NCI-H146 (cell line): ENCODE results near the gene NEK10.

Experiments
- DNase-seq: peaks from one replicate; lab custom pipeline; 2025; lab: John Stamatoyannopoulos, UW

Gene NEK10

DNA sequence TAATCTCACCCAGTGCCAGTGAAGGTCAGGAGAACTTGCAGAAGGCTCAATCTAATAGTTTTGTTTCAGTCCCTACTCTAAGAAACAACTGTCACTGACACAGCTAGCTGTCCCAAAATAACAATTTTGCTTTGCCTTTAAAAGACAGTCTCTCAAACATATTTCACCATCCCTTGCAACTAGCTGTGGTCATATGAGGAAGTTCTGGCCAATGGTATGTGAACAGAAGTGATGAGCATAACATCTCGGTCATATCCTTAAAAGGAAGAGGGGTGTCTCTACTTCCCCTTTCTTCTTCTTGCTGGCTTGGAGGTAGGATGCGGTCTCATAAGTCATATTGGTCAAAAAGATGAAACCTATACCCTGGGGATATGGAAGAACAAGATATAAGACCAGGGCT is 198.1 kb downstream of the NEK10 start:
- DNase-seq: no peak

DNA sequence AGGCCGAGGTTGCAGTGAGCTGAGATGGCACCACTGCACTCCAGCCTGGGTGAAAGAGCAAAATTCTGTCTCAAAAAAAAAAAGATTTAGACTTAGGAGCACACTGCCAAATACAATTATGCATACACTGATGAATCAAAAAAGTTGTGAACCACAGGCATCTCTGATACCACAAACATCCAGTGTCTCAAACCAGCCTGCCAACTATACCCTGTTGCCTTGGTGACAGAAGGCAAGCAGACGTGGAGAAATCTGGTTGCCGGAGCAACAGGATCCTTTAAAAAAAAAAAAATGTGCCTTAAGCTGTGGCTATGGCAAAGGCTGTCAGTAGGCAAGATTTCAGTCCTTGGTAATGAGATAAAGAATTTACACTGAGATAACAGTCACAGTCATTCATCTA is 202.3 kb downstream of the NEK10 start:
- no peak for DNase-seq

DNA sequence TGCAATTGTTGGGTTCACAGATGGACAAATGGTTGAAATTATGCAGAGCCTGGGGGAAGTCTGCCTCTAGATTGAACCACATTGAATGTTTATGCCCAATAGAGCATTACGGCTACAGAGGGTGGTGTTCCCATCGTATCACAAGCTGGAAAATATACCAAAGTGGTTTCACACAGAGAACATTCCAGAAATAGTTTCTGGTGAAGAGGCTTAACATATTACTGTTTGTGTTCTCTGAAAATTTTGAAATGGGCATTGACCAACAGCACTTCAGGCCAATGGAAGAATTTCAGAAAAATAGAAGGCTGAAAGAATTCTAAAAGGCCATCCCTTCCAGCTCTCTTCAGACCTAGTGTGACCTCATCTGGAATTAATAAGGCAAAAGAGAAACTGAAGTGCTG is 203.9 kb downstream of the NEK10 start:
- no peak for DNase-seq

DNA sequence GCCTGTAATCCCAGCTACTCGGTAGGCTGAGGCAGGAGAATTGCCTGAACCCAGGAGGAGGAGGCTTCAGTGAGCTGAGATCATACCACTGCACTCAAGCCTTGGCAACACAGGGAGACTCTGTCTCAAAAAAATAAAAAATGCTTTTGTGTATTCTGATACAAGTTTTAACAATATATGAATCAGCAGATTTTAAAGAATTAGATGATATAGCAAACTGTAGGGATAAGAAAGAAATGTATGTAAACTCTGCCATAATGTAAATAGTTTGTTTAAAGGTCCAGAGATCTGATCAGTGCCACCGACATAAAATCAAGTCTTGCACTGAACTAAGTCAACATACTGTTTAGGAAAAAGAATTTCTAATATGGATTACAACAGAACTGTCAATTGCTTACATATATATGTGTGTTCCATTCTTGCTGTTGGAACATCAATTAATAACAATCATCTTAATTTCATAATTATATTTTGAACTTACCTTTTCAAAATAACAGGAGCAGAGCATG is 208.3 kb downstream of the NEK10 start:
- no peak for DNase-seq

DNA sequence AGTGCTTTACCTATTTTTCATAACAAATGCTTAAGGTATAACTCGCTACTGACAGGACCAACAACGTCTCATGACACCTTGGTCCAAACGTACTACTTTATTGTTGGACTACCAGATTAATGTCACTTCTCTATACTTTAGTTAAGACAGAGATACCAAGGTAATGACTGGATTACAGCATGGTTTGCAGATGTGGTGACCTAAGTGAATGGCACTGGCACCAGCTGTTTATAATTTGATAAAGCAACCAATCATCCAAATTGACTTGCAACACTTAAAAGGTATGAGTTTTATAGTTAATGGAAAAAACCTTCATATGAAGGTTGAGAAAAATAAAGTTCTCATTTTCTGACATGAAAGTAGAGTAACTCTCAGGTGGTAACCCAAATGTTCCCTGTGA is 209.0 kb downstream of the NEK10 start:
- no peak for DNase-seq

DNA sequence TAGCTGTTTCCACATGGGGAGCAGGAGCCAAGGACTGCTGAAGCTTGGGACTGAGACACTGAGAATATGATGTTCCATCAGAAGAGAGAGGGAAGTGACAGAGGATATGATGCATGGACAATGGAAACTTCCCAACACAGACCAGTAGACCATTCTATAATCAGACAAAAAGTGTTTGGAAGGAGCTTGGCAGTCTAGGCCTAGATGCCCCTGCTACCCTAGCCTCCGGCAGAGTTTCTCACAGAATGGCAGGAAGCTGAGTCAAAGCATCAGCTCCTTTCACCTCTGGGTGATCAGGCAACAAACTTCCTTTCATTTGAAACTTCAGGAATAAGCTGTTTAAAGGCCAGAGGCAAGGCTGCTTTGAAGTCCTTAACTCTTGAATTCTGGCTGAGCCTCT is 222.0 kb downstream of the NEK10 start:
- DNase-seq: no peak

DNA sequence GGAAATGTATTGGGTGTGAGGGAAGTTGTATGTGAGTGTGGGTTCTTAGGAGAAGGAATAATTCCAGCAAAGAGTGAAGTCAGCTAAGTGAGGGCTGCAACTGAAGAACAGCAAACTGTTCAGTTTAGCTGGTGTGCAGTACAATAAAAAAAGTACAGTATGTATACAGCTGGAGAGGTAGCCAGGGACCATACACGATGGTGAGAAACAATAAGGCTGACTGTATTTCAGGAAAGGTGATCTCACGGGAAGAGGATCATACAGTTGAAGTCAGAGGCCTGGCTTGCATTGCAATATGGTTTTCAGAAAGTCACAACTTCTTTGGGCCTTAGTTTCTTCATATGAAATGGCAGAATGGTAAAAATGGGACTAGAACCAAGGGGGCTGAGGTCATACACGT is 222.4 kb downstream of the NEK10 start:
- DNase-seq: no peak

DNA sequence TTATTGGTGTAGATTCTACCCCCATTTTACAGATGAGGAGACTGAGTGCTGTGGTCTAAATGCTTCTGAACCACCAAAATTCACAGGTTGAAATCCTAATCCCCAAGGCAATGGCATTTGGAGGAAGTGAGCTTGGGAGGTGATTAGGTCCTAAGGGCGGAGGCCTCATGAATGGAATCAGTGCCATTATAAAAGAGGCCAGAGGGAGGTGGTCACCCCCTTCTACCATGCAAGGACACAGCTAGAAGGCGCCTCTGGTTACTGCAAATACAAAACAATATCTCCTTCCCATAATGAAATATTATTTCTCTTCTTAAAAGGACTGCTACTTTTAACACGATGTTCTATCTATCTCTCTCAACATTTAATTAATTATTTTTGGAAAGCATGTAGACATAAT is 223.5 kb downstream of the NEK10 start:
- DNase-seq: no peak

DNA sequence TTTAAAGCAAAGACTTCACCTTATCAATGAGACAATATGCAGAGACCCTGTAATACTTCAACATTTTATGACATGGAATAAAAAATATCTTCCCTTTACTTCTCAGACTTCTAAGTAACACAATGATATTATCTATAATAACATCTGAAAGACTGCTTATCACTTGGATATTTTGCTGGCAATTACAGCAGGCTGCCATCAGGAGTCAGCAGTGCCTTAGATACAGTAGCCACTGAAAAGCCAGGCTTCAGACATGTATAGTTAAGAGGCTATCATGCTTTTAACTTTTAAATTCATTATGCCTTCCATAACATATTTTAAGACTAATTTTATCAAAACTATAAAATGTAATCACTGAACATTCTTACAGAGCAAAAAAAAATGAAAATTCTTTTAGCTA is 227.5 kb downstream of the NEK10 start:
- no peak for DNase-seq

DNA sequence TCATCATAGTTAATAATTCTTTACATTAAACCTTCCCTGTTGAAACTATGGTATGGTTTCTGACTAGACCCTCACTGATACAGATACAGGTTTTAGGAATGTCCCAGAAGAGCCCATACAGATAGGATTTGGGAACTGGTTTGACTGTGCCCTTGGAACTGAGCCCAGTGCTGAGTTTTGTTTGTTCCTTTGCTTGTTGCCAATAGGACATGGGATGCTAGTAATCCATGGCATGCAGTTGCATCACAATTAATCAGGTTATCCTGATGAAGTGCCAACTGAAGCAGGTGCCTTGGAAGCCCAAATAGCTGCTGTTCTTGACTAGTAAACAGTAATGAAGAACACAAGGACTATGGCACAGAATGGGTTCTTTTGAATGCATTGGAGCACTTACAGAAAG is 230.6 kb downstream of the NEK10 start:
- no peak for DNase-seq

DNA sequence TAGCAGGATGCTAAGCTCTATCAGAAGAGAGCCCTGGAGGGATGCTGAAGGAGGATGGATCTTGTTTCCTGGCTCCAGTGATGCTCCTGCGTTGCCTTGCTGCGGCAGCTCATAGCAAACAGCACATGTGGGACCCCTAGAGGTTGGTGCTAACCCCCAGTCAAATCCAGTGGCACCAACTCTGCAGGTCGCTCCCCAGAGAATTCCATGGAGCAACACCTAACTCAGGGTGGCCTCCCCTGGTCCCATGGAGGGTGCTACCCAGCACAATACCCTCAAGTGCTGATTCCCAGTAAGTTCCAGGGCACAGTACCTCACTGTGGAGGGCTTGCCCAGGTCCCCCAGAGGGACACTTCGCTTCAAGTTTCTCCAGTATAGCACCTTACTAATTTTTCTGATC is 231.2 kb downstream of the NEK10 start:
- no peak for DNase-seq

DNA sequence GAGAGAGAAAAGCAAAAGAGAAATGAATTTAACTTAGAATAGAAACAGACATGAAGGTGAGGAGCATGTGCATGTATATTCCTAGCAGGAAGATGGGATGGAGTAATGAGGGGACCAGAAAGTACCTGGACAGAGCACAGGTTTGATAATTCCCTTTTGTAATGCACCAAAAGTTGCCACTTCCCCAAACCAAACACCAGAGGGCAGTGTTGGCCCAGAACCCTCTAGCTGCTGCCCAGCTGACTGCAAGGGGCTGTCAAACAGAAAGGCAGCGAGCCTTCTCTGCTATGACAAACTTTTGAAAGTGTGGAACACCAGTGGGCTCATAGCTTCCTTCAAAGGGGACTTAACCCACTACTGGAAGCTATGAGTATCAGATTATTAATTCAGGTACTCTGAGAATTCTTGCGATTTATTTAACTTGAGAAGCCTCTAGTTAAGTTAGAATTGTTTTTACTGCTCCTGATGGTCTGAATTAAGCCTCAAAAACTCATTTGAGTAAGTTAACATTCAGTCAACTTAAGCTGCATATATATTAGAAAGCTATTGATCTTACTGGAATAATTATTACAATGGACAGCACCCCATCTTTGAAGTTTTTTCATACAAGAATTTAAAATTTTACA is 234.9 kb downstream of the NEK10 start:
- DNase-seq: peak; percentile 45

DNA sequence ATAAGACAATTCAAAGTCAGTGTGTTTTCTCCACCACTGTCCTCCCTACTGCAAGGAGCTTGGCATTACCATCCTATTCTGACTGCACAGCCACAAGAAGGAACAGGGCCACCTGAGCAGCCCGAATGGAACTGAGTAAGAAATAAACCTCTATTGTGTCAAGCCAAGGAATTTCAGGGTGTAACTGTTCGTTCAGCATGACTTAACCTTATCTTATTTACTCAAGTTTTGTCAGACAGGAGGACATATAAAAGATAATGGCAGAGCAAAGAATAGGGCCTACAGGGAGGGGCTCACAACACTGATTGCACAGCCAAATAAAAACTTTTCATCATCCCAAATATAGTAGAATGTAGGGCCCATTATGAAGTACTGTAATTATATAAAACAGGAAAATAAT is 236.1 kb downstream of the NEK10 start:
- no peak for DNase-seq

DNA sequence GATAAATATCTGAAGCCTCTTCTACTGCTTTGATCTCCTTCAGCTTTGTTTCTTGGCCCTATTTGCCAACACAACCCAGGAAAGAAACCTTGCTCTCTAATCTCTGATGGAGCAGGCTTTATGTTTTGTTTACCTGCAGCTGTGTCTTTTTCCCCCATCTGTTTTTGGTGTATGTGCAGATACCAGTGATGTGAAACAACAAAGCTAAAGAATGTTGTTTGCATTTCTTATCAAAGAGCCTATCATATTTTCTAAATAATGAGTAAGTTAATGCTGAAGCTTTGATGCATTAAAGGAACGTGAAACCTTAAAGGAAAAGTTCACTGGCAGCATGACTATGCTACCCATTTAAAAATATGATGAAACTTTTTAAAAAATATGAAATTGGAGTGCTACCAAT is 238.4 kb downstream of the NEK10 start:
- peak; percentile 34 for DNase-seq

DNA sequence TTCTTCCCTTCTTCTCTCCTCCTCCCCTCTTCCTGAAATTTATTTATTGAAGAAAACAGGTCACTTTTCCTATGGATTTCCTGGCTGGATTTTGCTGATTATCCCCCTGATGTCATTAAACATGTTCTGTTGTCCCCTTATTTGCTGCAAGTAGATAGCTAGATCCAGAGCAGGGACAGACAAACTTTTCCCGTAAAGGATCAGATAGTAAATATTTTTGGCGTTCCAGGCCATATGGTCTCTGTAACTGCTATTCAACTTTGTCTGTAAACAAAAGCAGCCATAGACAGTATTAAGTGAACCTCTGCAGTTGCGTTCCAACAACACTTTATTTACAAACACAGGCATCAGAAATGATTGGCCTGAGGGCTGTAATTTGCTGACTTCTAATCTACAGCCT is 241.3 kb downstream of the NEK10 start:
- DNase-seq: peak; percentile 13

DNA sequence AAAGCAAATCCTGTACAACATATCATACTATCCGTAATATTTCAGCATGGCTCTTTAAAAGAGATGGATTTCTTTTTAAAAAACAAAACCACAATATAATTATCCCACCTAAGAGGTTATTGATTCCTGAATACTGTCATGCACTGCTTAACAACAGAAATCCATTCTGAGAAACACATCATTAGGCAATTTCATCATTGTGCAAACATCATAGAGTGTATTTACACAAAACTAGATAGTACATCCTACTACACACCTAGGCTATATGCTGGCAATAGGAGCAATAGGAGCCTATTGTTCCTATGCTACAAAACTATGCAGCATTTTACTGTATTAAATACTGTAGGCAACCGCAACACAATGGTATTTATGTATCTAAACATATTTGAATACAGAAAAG is 242.0 kb downstream of the NEK10 start:
- peak; percentile 79 for DNase-seq

DNA sequence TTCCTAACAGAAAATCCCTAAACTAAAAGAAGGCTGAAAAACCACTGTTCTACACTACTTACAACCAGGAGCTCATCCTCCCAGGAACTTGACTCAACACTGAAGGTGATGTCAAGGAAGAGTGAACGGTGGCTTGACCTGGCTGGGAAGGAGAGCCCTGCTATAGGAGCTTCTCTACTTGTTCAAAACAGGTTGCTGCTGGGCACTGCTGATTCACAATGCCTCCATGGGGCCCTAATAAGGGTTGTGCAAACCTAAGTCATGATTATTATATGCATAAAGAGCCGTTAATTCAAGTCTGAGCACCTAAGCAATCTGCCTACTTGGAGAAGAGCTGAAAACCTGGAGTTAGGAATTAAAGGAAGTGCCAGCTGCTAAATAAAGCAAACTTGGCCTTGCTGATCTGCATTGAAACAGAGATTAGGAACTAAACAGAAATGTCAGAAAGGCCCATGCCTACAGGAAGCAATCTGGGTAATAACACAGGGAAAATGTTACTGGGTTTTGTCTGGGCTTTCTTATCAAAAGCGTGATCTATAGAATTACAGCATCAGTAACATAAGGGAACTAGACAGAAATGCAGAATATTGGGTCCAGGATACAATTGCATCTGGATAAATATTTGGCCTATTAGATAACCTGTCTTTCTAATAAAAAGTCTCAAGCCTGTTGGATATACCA is 243.2 kb downstream of the NEK10 start:
- DNase-seq: peak; percentile 59

DNA sequence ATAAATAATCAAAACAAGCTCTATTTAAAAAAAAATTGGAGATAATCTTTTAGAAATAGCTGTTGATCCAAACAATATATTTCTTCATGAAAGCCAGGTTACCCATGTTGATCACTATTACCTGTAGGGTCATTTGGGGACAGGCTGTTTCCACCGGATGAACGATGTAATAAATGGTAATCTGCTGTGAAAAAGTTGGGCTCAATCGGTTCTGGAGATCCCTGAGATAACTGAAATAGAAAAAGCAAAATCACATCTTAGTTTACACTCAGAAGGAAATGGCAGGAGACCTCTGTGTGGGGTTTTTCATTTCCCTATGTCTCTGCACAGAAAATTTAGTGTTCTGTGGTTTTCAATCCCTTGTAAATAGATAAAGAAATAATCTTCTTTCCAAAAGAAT is 249.5 kb downstream of the NEK10 start:
- no peak for DNase-seq

DNA sequence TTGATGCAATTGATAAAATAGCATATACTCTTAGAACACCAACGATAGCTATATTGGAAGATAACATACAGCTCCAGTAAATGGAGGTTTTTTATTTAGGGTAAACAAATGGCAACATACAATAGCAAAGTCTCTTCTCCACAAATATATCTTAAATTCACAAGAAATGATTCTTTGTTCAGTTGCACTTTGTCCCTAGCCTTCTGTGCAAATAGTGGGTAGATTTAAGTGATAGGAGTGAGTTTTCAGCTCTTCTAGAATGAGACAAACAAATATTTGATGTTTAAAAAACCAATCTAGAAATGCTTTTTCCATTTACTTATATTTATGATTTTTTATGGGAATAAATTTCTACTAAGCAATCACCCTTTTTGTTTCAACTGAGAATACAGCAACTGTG is 253.8 kb downstream of the NEK10 start:
- no peak for DNase-seq

DNA sequence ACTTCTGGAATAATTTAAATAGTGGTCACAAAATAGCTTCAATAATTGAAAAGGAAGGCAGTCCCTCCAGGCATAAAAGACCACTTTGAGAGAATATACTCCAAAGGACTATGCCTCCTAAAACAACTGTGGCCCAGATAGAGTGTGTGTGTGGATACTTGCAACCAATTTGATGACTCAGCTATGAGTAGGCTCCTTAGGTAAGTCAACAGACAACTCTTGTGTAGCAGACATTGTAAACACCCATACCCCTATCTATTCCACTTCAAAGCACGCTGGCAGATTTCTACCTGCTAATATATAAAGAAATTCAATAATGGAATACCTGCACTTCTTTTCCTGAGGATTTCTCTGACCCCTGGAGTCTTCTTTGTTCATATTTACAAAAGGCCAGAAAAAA is 254.5 kb downstream of the NEK10 start:
- DNase-seq: no peak

DNA sequence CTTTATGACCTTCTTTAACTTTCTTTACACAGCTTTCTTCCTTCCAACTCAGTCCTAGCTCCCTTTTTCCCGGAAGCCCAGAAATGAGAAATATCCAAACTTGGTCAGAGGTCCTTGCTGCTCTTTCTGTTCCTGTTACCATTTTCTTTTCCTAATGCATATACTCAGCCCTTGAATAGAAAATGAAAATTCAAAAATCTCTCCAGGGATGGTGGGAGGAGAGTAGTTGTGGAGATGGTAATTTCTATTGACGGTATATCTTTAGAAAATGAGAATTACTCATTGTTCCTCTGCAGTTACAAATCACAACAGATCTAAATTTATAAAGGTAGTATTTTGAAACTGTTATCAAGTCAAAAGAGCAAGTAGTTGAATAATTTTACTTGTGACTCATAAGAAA is 255.1 kb downstream of the NEK10 start:
- no peak for DNase-seq

DNA sequence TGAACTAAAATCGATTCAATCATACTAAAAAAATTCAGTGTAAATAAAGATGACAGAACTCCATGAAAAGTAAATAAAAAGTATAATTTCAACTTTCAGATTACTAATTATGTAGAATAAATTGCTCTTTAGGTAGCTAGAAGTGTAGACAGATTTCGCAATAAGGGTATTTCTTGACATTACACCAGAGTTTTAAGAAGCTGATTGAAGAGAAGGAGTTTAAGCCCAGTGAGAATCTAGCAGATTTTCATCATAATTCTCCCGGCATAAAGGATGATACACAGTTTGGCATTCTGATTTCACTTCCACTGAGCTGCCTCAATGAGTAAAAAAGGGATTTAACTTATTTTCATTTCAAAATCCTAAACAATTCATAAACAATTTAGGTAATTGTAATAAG is 259.2 kb downstream of the NEK10 start:
- no peak for DNase-seq

DNA sequence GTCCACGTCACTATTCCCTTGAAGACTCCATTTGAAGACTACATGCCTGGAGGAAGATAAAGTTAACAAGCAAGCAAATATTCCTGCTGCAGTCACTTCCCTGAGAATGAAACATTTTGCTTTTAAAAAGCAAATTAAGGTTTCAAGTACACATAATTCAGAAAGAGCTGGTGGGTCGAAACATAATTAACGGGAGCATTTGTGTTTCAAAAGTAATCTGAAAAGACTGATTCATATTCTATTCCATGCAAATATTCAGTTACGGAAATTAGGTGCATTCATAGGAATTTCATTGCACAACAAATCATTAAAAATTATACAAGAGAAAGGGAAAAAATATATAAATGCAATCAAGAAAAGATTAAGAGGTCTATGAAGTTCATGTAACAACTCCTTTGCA is 260.9 kb downstream of the NEK10 start:
- no peak for DNase-seq

DNA sequence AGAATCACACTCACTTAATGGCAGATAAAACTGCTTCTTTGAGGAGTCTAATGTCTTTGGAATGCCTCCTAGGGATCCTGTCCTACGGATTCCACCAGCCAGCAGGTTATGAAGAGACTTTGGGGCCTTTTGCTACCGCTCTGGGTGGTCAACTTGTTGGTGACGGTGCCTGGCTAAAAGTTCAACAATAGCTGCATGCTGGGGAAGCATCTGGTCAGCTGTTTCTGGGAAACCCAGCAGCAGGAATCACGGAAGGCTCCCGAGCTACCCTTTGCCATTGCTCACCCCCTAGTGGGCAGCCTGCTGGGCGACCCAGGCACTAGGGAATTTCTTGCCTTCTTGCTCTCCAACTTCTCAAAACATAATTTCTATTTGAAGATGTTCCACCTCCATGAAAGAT is 263.3 kb downstream of the NEK10 start:
- peak; percentile 60 for DNase-seq
